Stimulated activated CD4-positive, alpha-beta T cell treated with anti-CD3 and anti-CD28 coated beads, Interleukin-12 subunit alpha, Interleukin-12 subunit beta, amount 100 ng/mL, for 4 hours (primary cell): ENCODE results near the gene HES7.
"Not testable (repeated sequence)": the region's sequence is repeated elsewhere in the genome, so short reads cannot be mapped to it uniquely, and the experiment has no call there.

ENCODE experiments used
- DNase-seq: peaks from one replicate; pipeline ENCODE4 v3.0.0-alpha.2; 2020

The HES7 gene

DNA sequence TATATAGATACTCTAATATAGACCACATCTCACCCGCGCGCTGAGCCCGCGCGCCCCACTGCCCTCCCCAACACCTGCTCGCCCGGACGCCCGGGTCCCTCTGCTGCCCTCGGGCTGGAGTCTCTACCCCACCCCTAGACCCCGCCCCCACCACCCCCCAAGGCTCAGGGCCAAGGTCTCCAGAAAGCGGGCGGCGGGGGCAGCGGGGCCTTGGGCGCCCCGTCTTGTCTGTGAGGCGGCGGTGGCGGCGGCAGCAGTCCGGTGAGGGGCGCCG is 2.6 kb downstream of the HES7 start:
- no peak for DNase-seq

DNA sequence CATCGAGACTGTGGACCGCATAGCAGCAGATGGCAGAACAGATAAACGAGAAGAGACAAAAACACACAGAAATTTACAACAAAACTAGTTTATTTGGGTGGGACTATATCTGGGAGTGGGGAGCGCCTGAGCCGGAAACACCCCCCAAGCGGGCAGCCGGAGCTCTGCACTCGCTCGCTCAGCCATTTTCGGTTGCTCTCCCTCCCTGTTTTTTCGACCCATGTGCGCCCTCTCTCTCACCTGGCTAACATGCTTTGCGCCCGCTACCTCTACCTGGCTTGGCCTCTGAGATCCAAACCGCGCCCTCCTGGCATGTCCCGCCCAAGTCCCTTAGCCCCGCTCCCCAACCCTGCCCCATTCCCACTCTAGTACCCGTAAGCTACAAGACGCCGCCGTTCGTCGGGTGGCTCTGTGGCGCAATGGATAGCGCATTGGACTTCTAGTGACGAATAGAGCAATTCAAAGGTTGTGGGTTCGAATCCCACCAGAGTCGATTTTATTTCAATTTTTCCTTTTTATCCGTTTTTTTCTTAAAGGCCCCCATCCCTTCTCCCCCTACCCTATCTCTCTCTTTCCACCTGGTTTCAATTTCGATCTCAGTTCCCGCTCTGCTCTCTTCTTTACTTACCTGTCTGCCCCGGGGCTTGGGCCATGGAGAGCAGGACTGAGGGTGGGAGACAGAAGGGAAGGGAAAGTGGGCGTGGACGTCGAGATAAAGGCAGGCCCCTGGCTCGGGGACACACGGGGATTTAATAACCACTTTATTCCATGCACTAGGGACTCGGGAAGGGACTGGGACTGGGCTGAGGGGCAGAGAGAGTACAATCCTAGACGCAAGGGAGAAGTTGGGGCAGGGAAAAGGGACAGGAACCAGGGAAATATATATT is 3.1 kb downstream of the HES7 start:
- peak; percentile 84 for DNase-seq

DNA sequence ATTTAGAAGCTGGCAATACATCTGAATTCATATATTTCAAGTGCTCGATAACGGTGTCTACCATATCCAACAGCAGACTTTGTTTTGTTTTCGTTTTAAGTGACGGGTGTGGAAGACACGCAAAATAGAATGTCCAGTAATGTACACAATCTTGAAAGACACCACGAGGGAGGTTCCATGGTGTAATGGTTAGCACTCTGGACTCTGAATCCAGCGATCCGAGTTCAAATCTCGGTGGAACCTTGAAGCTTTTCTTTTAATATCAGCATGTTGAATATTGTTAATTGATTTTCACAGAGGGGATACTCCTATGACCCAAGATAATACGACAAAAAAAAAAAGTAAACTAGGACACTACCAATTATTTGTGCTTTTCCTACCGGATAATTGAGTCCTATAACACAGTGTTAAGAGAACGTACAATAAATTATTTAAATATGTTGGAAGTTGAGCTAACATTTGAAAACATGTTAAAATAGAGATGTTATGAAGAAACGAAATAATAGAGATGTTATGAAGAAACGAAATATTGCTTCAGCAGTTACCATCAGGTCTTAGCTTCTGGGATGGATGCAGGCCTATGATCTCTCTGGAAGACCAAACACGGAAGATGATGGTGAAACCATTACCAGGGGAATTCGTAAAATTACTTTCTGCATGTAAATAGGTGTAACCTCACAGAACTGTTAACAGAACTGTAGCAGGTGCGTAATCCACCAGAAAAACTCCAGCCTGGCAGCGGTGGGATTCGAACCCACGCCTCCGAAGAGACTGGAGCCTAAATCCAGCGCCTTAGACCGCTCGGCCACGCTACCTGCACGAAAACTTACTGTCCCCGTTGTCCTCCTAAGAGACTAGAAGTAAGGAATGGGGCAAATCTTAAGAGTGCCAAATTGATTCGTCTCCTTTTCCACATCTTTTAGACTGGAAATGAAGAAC is 4.1 kb downstream of the HES7 start:
- peak; percentile 88 for DNase-seq

DNA sequence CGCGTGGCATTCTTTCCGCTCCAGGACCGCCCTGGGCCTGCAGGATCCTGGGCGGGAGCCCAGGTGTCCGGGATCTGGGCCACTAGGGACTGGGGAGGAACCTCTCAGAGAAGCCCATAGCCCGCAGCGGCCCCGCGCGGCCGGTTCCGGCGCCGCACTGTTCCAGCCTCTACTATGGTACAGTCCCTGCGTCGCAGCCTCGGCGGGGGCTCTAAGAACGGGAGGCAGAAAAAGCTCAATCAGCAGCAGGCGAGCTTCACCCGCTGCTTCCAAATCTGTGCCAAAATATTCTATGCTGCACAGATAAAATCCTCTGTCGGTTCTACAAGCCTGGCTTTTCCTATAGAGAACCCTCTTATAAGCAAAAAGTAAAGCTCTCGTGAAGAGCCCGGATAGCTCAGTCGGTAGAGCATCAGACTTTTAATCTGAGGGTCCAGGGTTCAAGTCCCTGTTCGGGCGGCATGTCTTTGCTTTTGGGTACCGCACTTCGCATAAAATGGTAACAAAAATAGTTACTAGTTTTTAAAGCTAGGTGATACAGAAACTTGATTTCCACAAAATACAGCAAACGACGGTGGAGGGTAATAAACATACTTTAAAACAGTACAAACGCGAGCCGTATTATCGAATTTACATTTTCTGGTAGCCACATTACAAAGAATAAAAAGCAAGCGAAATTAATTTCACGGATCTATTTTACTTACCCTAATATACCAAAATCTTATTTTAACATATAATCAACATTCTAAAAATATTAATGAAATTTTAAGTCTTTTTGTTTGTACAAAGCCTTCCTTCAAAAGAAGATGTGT is 4.9 kb downstream of the HES7 start:
- DNase-seq = peak; percentile 88

DNA sequence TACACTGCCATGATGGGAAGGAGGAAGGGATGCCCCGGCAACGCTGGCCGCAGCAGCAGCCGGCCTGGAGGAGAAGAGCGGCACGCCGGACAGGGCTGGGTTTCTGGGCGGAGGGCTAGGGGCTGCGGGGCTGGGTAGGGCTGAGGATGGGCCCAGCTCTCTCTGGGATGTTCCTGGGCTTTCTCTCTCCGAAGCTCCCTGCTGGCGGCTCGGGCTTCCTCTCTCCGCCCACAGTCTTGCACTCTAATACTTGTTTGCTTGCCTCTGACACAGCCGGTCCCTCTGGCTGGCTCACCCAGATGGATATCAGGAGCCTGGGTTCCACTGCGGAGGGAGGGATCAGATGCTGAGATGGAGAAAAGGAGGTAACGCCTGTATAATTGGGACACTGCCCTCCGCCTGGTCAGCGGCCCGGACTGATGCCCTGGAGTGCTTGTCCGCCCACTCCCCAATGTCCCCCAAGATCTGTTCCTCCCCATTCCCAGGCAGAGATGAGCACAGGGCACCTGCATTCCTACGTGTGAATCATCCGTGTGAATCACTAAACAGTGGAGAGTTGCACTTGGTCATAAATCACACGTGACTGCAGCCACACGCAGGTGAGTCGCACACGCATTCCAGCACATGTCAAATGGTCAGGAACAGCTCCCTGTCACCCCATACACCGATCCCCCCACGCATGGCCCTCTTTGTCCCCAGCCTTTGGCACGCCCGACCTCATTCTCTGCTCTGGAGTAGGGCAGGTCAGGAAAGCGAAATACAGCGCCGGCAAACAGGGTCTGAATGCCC is 5.7 kb downstream of the HES7 start, which contains the start of gene ALOXE3:
Gene ALOXE3 (minus strand): TSS at position 535 of the 789 bp plus-strand sequence. CDS start 524 bp downstream, at position 11.
- DNase-seq = no peak

DNA sequence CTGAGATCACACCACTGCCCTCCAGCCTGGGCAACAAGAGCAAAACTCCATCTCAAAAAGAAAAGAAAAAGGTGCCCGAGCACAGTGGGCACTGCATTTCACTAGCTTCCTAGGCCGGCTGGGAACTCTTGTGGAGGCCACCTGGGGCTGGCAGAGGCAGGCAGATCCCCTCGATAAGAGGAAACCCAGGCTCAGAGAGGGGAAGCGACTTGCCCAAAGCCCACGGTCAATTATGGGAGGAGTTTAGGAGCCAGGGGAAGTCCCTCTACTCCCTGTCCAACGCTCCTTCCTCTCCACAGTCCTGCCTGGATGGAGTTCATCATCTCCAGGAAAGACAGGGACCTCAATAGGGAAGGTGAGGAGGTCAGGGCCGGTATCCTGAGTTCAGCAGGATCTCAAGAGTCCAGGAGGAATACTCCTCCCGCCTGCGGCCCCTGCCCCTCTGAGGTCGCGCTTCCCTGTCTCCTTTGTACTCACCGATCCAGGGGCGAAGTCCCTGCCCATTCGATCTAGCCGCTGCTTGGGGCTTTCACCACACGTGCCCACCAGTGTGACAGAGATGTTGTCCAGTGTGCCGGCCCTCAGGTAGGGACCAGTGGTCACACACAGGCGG is 6.4 kb downstream of the HES7 start:
- no peak for DNase-seq

DNA sequence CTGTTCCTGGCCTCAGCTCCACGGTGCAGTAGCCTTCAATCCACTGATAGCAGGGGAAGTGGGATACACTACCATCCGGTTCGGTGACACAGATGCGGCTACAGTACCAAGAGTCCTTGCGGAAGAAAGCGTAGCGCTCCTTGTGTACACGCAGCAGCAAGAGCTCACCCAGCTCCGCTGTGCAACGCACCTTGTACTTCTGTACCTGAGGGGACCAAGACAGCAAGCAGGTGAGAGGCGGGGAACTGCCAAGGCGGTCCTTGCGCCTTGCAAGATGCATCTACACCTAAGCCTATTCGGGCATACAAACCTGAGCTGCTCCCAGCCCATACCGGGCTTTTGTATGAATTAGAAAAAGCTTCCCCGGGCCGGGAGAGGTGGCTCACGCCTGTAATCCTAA is 7.1 kb downstream of the HES7 start:
- DNase-seq = no peak

DNA sequence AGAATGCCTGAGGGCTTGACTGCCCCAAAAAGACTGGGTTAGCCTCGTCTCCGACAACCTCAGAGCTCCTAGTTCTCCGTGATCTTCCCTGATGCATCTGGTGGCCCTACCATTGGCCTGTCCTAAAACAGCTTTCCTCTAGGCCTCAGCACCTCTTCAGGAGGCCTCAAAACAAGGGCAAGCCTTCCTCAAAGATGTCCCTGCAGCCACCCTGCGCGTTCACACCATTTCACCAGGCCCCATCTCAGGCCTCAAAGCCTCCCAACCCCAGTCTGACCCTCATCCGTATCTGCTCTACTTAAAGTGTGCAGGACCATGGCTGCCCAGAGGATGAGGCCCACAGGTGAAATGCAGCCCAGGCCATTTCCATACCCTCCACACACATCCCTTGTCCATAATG is 13.0 kb downstream of the HES7 start:
- DNase-seq = no peak

DNA sequence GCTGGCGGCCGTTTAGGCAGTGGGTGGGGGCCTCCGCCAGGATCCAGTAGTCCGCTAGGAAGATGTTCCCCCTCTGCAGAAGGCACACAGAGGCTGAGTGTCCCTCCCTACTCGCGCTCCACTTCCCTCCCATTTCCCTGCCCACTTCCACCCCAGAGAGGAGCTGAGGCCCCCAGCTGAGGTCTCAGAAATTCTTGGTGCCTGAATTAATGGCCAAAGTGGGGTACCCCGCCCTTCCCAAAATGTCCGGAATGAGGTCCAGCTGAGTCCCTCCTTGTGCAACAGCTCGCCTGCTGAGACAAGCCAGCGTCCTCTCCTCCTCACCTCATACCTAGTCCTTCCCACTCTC is 13.5 kb downstream of the HES7 start:
- no peak for DNase-seq

DNA sequence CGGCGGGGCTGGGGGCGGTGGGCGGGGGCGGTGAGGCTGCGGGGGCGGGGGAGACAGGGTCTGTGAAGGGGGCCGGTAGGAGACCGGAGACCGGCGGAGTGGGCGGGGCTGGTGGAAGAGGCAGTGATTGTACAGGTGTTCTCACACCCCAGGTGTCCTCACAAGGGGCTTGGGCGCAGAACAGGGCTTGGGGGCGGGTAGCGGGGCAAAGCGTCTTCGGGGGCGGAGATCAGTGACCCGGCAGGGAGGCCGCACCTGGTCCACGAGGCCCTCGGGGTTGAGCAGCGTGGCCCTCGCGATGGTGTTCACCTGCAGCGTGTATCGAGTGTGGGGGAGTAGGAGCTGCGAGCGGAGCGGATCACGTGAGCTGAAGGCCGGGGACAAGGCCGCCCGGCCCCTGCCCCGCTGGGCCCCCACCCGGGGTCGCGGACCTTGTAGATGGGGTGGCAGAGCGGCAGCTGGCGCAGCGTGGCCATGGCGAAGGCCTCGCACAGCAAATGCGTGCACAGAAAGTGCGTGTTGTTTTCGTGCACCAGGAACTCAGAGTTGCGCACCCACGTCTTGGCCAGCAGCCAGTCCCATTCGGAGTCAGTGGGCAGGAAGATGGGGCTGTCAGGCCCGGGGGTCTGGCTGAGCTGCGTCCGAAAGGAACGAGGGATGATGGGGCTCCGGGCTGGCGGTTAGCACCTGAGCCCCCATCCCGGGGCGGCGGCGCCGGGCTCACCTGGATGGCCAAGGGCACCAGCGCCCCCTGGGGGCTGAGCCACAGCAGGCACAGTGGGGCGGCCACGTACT is 14.0 kb downstream of the HES7 start:
- peak; percentile 81 for DNase-seq

DNA sequence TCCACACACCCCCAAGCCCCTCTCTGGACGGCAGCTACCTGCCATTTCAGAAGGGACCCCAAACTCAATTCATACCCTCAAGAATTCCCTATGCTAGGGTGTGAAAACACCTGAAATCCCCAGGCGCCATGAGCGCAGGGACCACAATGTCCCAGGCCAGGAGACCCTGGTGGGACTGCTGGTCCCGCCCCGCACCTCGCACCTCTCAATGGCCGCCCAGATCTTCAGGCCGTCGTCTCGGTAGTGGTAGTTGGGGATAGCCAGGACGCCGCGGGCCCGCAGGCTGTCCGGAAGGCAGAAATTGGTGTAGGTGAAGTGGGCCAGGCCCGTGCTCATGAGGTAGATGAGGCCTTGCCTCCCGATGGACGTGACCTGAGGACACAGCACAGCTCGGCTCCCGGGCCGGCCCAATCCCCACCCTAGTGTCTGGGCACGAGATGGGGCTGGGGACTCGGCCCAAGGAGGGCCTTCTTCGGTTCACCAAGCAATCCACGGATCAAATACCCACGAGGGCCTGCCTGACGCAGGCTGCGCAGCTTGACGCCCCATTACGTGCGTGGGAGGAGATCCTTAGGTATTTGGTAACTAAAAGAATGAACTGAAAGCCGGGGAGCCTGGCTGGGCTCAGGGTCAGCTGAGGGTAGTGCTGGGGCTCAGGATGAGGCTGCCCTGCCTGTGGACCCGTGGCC is 14.8 kb downstream of the HES7 start:
- DNase-seq = no peak

DNA sequence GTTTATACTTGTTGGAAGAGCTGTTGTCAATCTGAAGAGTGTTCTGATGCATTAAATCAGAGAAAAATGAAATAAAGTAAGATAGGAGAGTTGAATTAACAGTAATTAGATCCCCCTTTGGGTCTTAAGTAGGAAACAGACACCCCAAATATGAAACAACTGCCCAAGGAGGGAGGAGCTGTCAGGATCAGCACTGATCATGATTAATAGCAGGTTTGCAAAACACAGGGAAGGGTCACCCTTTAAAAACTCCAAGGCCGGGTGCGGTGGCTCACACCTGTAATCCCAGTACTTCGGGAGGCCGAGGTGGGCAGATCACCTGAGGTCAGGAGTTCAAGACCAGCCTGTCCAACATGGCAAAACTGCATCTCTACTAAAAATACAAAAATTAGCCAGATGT is 16.9 kb downstream of the HES7 start:
- DNase-seq = not testable (repeated sequence)

DNA sequence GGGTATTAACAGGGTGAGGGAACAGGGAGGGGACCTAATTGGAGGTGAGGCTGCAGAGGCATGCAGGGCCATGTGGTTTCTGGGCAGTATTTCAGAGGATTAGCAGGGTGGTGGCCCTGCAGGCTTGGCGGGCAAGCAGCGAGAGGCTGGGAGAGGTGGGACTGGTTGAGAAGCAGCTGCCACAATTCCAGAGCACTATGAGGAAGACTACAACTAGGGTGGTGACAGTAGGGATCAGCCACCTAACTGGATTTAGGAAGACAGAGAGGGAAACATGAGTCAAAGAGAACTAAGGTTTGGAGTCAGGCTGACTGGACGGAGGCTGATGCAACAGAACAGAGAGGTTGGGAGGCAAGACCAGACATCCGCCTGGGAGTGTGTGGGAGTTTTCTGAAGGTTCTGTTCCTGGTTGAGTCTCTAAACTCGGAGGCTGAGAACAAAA is 17.9 kb downstream of the HES7 start:
- DNase-seq = no peak

DNA sequence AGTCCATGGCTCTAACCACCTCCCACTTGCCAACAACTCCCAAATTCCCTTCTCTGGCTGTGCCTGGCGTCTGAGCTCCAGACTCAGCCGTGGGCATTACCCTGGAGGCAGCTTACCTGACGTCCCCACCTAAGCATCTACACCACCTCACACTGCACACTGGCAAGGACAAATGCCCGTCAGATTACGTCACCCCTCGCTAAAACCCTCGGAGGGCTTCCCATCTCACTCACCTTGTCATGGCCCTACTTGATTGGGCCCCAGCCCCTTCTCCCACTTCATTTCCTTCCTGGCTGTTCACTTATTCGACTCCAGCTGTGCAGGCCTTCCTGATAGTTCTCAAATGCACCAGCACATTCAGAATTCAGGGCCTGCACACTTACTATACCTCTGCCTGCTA is 19.0 kb downstream of the HES7 start:
- no peak for DNase-seq

DNA sequence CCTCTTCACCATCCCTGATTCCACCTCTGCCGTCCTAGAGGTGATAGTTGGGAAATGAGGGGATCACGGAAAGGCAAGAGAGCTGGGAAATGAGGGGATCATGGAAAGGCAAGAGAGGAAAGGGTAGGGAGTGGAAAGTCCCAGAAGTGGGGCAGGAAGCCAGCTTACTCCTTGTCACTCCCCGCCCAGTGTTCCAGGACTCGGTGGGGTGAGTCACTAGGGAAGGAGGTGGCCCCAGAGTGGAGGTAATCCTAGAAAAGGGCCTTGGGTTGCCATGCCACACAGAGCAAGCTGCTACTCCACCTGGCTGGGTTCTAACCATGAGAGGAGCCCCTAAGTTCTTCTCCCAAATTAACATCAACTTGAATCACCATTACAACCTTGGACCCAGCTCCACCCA is 20.4 kb downstream of the HES7 start:
- DNase-seq = no peak

DNA sequence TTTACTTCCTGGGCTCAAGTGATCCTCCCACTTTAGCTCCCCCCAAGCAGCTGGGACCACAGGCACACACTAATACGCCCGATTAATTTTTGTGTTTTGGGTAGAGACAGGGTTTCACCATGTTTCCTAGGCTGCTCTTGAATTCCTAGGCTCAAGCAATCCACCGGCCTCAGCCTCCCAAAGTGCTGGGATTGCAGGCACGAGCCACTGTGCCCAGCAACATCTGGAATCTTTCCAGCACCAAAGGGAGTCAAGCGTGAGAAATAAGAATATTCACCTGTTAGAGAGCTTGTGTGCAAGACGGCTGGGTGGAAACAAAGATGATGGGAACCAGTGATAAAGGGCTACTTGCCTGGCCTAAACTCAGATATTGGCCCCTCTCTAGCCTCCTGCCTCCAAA is 22.2 kb downstream of the HES7 start:
- no peak for DNase-seq

DNA sequence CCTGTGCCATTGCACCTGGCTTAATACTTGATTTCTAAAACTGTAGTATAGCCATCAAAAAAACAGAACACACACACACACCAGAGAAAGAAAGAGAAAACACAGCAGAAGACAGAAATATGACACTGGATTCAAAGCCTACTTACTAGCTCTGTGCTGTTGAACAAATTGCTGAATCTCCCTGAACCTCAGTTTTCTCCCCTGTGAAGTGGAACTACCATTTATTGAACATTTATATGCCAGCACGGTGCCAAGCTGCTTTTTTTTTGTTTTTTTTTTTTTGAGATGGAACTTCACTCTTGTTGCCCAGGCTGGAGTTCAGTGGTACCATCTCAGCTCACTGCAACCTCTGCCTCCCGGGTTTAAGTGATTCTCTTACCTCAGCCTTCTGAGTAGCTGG is 23.1 kb downstream of the HES7 start:
- DNase-seq = no peak

DNA sequence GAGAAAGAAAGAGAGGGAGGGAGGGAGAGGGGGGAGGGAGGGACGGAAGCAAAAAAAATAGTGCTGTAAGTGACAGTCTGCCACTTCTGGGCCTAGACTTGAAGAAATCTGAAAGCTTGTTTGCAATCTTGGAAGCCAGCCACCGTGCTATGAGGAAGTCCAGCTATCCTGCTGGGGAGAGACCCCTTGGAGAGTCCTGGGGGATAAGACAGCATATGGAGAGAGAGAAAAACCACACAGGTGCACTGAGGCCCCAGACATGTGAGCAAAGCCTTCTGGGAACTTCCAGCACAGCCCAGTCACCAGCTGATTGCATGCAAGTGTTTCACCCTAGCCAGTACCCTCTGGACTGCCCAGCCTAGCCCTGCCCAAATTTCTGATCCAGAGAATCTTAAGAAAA is 23.8 kb downstream of the HES7 start:
- DNase-seq = no peak

DNA sequence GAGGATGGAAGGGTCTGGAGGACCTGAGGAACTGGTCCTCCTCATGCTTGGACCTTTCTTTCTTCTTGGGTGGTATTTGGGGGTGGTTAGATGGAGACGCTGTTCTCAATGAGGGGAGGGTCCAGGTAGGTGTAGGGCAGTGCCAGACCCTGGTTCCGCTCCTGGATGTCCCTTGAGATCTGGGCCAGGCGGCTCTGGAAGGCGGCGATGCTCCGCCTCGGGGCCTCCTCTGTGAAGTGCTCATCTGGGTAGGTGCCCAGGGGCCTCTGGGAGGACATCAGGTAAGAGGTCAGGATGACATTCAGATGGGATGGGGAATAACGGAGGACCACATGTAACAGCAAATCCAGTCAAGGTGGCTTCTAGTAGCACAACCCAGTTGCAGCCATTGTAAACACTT is 27.4 kb downstream of the HES7 start:
- DNase-seq = no peak

DNA sequence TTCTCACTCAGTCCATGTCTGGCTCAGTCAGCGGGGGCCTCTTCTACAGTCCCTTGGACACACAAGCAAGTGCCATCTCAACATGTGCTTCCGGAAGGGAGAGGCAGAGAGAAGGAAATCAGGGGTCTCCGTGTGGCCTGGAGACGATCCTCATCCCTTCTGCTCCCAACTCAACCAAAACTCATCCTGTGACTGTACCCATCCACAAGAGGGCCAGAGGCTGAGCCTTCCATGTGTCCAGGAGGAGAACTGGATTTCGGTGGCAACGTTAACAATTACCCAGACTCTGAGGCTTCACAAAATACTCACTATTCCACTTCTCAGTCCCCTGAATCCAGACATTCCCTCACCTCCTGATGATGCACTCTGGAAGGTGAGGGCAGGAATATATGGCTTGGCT is 28.5 kb downstream of the HES7 start:
- DNase-seq = no peak
